ENCODE data around the gene STON2. TPM values are rescaled to one million over a fixed set of nuclear protein-coding genes. Genes with fewer than 3 reads are reported as not detected.

The STON2 gene
- total RNA-seq, 1 experiment from 2014 or later = 28.2 TPM

DNA sequence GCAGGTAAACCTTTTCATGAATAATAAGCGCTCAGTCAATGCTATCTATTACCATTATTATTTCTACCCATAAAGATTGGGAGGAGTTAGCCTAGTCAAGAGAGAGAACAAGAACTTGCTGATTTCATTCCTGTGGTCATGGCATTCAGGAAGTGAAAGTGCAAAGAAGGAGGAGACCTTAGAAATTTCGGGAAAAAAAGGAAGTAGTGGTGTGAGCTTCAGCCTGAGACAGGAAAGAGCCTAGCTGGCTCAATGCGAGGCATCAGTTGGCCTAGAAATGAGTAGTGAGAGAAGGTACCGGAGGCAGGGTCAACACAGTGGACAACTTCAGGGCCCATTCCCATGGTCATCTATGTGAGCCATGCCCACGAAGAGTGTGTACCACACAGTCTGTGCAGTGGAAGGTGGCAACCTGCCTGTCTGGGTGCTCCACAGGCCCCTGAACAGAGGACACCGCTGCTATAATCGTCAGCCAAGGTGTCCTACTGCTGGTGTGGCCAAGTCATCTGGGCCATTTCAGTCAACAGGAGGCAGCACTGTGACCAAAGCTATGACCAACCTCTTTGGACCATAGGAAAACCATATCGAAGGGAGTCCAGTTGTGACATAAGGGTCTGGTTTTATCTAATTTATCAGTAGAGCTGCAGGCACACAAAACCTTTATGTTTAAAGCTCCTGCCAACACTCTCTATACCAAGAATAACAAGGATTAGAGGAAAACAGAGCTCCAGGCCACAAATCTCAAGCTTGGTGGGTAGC lies 16.2 kb upstream of the STON2 start:
- H3K9me3 Mint-ChIP-seq (ENCODE audit: low read depth, unreplicated experiment) = peaks cover 9% of the 10 kb centered on the region
- no peaks in the 10 kb centered on the region for H3K4me1 Mint-ChIP-seq (ENCODE audit: low read depth, unreplicated experiment)
- H3K4me3 Mint-ChIP-seq (ENCODE audit: low read depth, unreplicated experiment) = no peak overlapping the region
- no peaks in the 10 kb centered on the region for H3K36me3 Mint-ChIP-seq (ENCODE audit: insufficient read depth, unreplicated experiment)
- DNase-seq = no peak
- no peaks in the 10 kb centered on the region for H3K27me3 Mint-ChIP-seq (ENCODE audit: unreplicated experiment)
- CTCF ChIA-PET = no interaction called here
- H3K27ac Mint-ChIP-seq (ENCODE audit: unreplicated experiment) = no peak overlapping the region
- TF ChIP-seq CTCF (IDR thresholded peaks at IDR 0.05; ENCODE audit: unreplicated experiment) = no peak
- intact Hi-C loops (cut with micrococcal nuclease; ENCODE audit: unreplicated experiment) = no loop called here
- BruUV-seq (replicated peaks) = no TSS peak

DNA sequence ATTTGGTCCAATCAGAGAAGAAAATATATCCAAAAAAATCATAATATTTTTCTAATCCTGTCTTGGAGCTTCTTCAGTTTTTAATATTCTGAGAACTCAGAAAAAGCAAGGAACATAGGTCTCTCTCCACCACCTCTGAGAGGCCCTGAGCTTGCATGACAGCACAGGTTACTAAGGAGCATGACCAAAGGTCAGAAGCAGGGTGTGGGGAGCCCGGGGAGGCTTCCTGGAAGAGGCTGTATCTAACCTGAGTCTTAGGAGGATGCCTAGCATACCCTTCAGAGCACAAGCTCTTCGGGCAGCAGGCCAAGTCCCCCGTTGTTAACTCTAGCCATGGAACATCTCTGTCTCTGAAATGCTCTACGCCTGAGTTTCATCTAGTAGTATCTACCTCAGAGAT lies 15.7 kb upstream of the STON2 start:
- no peaks in the 10 kb centered on the region for H3K4me1 Mint-ChIP-seq (ENCODE audit: low read depth, unreplicated experiment)
- H3K27me3 Mint-ChIP-seq (ENCODE audit: unreplicated experiment) = no peaks in the 10 kb centered on the region
- no TSS peak for BruUV-seq (replicated peaks)
- DNase-seq = no peak
- no peak for TF ChIP-seq CTCF (IDR thresholded peaks at IDR 0.05; ENCODE audit: unreplicated experiment)
- H3K4me3 Mint-ChIP-seq (ENCODE audit: low read depth, unreplicated experiment) = no peak overlapping the region
- intact Hi-C loops (cut with micrococcal nuclease; ENCODE audit: unreplicated experiment) = no loop called here
- no peaks in the 10 kb centered on the region for H3K36me3 Mint-ChIP-seq (ENCODE audit: insufficient read depth, unreplicated experiment)
- CTCF ChIA-PET = no interaction called here
- H3K27ac Mint-ChIP-seq (ENCODE audit: unreplicated experiment) = no peak overlapping the region
- peaks cover 6% of the 10 kb centered on the region for H3K9me3 Mint-ChIP-seq (ENCODE audit: low read depth, unreplicated experiment)

DNA sequence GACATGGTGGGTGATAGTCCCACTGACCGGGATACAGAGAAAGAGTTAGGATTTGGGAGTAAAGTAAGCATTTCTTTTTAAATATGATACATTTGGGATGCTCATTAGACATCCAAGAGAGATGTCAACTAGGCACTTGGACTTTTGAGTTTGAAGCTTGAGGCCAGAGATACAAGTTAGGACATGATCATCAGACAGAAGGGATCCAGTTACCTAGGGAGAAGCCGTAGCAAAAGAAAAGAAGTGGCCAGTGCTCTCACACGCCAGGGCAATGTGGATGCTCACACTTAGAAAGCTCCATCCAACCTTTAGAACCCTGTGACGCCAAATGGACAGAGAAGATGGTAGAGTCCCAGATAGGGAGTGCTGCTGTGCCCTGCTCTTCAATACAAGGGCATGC lies 14.0 kb upstream of the STON2 start:
- Mint-ChIP-seq H3K27ac (ENCODE audit: unreplicated experiment) (no peak overlapping the region), H3K4me1 (ENCODE audit: low read depth, unreplicated experiment) (no peaks in the 10 kb centered on the region), H3K9me3 (ENCODE audit: low read depth, unreplicated experiment) (peaks cover 6% of the 10 kb centered on the region), H3K27me3 (ENCODE audit: unreplicated experiment) (no peaks in the 10 kb centered on the region), H3K36me3 (ENCODE audit: insufficient read depth, unreplicated experiment) (no peaks in the 10 kb centered on the region), H3K4me3 (ENCODE audit: low read depth, unreplicated experiment) (no peak overlapping the region)
- TF ChIP-seq CTCF (IDR thresholded peaks at IDR 0.05; ENCODE audit: unreplicated experiment) = no peak
- DNase-seq = no peak
- intact Hi-C loops (cut with micrococcal nuclease; ENCODE audit: unreplicated experiment) = no loop called here
- no TSS peak for BruUV-seq (replicated peaks)
- CTCF ChIA-PET = no interaction called here

DNA sequence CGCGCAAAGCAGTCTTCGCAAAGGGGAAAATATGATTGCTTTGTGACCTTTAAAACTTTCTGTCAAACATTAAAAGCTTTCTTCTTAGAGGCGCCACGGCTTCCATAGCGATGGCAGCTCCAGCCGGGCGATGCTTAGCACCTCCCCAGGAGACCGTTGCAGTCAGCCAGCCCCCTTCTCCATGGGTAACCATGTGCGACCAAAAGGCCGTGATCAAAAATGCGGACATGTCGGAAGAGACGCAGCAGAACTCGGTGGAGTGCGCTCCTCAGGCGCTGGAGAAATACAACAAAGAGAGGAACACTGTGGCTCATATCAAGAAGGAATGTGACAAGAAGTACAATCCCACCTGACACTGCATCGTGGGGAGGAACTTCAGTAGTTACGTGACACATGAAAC lies 12.7 kb upstream of the STON2 start:
- TF ChIP-seq CTCF (IDR thresholded peaks at IDR 0.05; ENCODE audit: unreplicated experiment) = no peak
- Mint-ChIP-seq H3K27ac (ENCODE audit: unreplicated experiment) (no peak overlapping the region), H3K27me3 (ENCODE audit: unreplicated experiment) (no peaks in the 10 kb centered on the region), H3K36me3 (ENCODE audit: insufficient read depth, unreplicated experiment) (no peaks in the 10 kb centered on the region), H3K9me3 (ENCODE audit: low read depth, unreplicated experiment) (peaks cover 6% of the 10 kb centered on the region), H3K4me1 (ENCODE audit: low read depth, unreplicated experiment) (peaks cover 8% of the 10 kb centered on the region), H3K4me3 (ENCODE audit: low read depth, unreplicated experiment) (no peak overlapping the region)
- CTCF ChIA-PET = no interaction called here
- DNase-seq = no peak
- no TSS peak for BruUV-seq (replicated peaks)
- intact Hi-C loops (cut with micrococcal nuclease; ENCODE audit: unreplicated experiment) = no loop called here

Data from Calu3 (cell line).